Adrenal gland (tissue), 5 donors: ENCODE results near the gene FGD6.

Experiments
- POLR2A ChIP-seq, 2 donors: fragments of 450-650 bp; IDR thresholded peaks; one replicate each; pipeline ENCODE4 v1.6.1; 2017; ENCODE audit warnings: antibody characterized with exemption in 2 of 2, mild to moderate bottlenecking in 2 of 2, moderate library complexity in 1 of 2
- TF ChIP-seq, protein P1 (sequence below), 6 experiments: fragments of 450-650 bp in 4 of 6; fragments of 200-600 bp in 2 of 6; sonication (generic) in 1 of 6; IDR thresholded peaks; 1 replicate in 5 of 6; 2 replicates in 1 of 6; pipeline versions ENCODE4 v1.5.1 to v1.8.0; 2016 to 2021; ENCODE audit warnings: antibody characterized with exemption in 6 of 6, mild to moderate bottlenecking in 2 of 6, moderate library complexity in 1 of 6
- donor health status: DM: no; HTN: no; CAD: no.

- TF ChIP-seq, protein P1, sequence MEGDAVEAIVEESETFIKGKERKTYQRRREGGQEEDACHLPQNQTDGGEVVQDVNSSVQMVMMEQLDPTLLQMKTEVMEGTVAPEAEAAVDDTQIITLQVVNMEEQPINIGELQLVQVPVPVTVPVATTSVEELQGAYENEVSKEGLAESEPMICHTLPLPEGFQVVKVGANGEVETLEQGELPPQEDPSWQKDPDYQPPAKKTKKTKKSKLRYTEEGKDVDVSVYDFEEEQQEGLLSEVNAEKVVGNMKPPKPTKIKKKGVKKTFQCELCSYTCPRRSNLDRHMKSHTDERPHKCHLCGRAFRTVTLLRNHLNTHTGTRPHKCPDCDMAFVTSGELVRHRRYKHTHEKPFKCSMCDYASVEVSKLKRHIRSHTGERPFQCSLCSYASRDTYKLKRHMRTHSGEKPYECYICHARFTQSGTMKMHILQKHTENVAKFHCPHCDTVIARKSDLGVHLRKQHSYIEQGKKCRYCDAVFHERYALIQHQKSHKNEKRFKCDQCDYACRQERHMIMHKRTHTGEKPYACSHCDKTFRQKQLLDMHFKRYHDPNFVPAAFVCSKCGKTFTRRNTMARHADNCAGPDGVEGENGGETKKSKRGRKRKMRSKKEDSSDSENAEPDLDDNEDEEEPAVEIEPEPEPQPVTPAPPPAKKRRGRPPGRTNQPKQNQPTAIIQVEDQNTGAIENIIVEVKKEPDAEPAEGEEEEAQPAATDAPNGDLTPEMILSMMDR (IDR thresholded peaks at IDR 0.05): no peak
- peak in 1 of 2 donors; percentile 74 for TF ChIP-seq POLR2A (IDR thresholded peaks at IDR 0.05)
Observed at GRCh38 chr12:95200128-95200894, 17.0 kb downstream of the FGD6 start.
